ENCODE measurements around the gene VSTM2B. TPM values are rescaled to one million over a fixed set of nuclear protein-coding genes. Genes with fewer than 3 reads are reported as not detected.

Gene VSTM2B
- total RNA-seq, 2 experiments from 2014 or later: not detected

GRCh38 chr19:29590278-29590677, 64.5 kb downstream of the VSTM2B start:
- H3K79me2 ChIP-seq (ENCODE audit: insufficient read depth, low read depth, low read length): no peaks in the 10 kb centered on the region
- H3K36me3 ChIP-seq (ENCODE audit: insufficient read depth, low read length): no peaks in the 10 kb centered on the region
- no TSS peak for BruUV-seq (replicated peaks)
- H3K4me1 ChIP-seq (ENCODE audit: insufficient read depth, low read length, poor library complexity, severe bottlenecking): no peaks in the 10 kb centered on the region
- TF ChIP-seq EZH2phosphoT487 (IDR thresholded peaks at IDR 0.05; ENCODE audit: borderline replicate concordance, low read depth, low read length): no peak
- TF ChIP-seq, protein P1, sequence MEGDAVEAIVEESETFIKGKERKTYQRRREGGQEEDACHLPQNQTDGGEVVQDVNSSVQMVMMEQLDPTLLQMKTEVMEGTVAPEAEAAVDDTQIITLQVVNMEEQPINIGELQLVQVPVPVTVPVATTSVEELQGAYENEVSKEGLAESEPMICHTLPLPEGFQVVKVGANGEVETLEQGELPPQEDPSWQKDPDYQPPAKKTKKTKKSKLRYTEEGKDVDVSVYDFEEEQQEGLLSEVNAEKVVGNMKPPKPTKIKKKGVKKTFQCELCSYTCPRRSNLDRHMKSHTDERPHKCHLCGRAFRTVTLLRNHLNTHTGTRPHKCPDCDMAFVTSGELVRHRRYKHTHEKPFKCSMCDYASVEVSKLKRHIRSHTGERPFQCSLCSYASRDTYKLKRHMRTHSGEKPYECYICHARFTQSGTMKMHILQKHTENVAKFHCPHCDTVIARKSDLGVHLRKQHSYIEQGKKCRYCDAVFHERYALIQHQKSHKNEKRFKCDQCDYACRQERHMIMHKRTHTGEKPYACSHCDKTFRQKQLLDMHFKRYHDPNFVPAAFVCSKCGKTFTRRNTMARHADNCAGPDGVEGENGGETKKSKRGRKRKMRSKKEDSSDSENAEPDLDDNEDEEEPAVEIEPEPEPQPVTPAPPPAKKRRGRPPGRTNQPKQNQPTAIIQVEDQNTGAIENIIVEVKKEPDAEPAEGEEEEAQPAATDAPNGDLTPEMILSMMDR (conservative IDR thresholded peaks at IDR 0.05; ENCODE audit: low read length): no peak
- no peak overlapping the region for H3K4me2 ChIP-seq (ENCODE audit: low read length)
- H3K9me3 ChIP-seq (ENCODE audit: low read length): no peaks in the 10 kb centered on the region
- no peaks in the 10 kb centered on the region for H4K20me1 ChIP-seq (ENCODE audit: insufficient read depth, low read length)
- ChIA-PET POLR2A (no interaction called here), CTCF (ENCODE audit: unreplicated experiment) (no interaction called here)
- intact Hi-C loops (cut with micrococcal nuclease; ENCODE audit: unreplicated experiment): no loop called here
- DNase-seq (ENCODE audit: low spot score): no peak
- H3K9me2 ChIP-seq (ENCODE audit: insufficient read depth, low read length): no peaks in the 10 kb centered on the region
- no peak overlapping the region for H3K4me3 ChIP-seq (ENCODE audit: low read depth, low read length, poor library complexity, severe bottlenecking)
- no peak overlapping the region for H2AFZ ChIP-seq (ENCODE audit: low read length)
- no peak overlapping the region for H3K27ac ChIP-seq (ENCODE audit: low read depth, low read length, poor library complexity, severe bottlenecking)

GRCh38 chr19:29591670-29592069, 65.9 kb downstream of the VSTM2B start:
- no TSS peak for BruUV-seq (replicated peaks)
- TF ChIP-seq, protein P1 (conservative IDR thresholded peaks at IDR 0.05; ENCODE audit: low read length): no peak
- TF ChIP-seq EZH2phosphoT487 (IDR thresholded peaks at IDR 0.05; ENCODE audit: borderline replicate concordance, low read depth, low read length): no peak
- Histone ChIP-seq H3K36me3 (ENCODE audit: insufficient read depth, low read length) (no peaks in the 10 kb centered on the region), H3K9me2 (ENCODE audit: insufficient read depth, low read length) (no peaks in the 10 kb centered on the region), H4K20me1 (ENCODE audit: insufficient read depth, low read length) (no peaks in the 10 kb centered on the region), H3K27ac (ENCODE audit: low read depth, low read length, poor library complexity, severe bottlenecking) (no peak overlapping the region), H2AFZ (ENCODE audit: low read length) (no peak overlapping the region), H3K4me3 (ENCODE audit: low read depth, low read length, poor library complexity, severe bottlenecking) (no peak overlapping the region), H3K4me1 (ENCODE audit: insufficient read depth, low read length, poor library complexity, severe bottlenecking) (no peaks in the 10 kb centered on the region), H3K4me2 (ENCODE audit: low read length) (no peak overlapping the region), H3K9me3 (ENCODE audit: low read length) (no peaks in the 10 kb centered on the region), H3K79me2 (ENCODE audit: insufficient read depth, low read depth, low read length) (no peaks in the 10 kb centered on the region)
- intact Hi-C loops (cut with micrococcal nuclease; ENCODE audit: unreplicated experiment): no loop called here
- CTCF ChIA-PET (ENCODE audit: unreplicated experiment): no interaction called here
- POLR2A ChIA-PET: no interaction called here
- no peak for DNase-seq (ENCODE audit: low spot score)

- Histone ChIP-seq H3K4me1 (ENCODE audit: insufficient read depth, low read length, poor library complexity, severe bottlenecking) (no peaks in the 10 kb centered on the region), H2AFZ (ENCODE audit: low read length) (no peak overlapping the region), H4K20me1 (ENCODE audit: insufficient read depth, low read length) (no peaks in the 10 kb centered on the region), H3K4me2 (ENCODE audit: low read length) (no peak overlapping the region), H3K27ac (ENCODE audit: low read depth, low read length, poor library complexity, severe bottlenecking) (no peak overlapping the region), H3K9me2 (ENCODE audit: insufficient read depth, low read length) (no peaks in the 10 kb centered on the region), H3K79me2 (ENCODE audit: insufficient read depth, low read depth, low read length) (no peaks in the 10 kb centered on the region), H3K36me3 (ENCODE audit: insufficient read depth, low read length) (no peaks in the 10 kb centered on the region), H3K9me3 (ENCODE audit: low read length) (no peaks in the 10 kb centered on the region), H3K4me3 (ENCODE audit: low read depth, low read length, poor library complexity, severe bottlenecking) (no peak overlapping the region)
- BruUV-seq (replicated peaks): no TSS peak
- POLR2A ChIA-PET: no interaction called here
- TF ChIP-seq EZH2phosphoT487 (IDR thresholded peaks at IDR 0.05; ENCODE audit: borderline replicate concordance, low read depth, low read length): no peak
- TF ChIP-seq, protein P1 (conservative IDR thresholded peaks at IDR 0.05; ENCODE audit: low read length): no peak
- intact Hi-C loops (cut with micrococcal nuclease; ENCODE audit: unreplicated experiment): no loop called here
- CTCF ChIA-PET (ENCODE audit: unreplicated experiment): no interaction called here
- DNase-seq (ENCODE audit: low spot score): no peak
These were observed 68.1 kb downstream of the VSTM2B start for GRCh38 chr19:29593869-29594268.

Data from OCI-LY7 (cell line).